HCT116 (cell line): Measurements from ENCODE around the gene NAA60. TPM values are rescaled to one million over a fixed set of nuclear protein-coding genes. Genes with fewer than 3 reads are reported as not detected.

ENCODE experiments used
- ATAC-seq: fragments of 200-7000 bp; cut with Tn5 transposase; 2 replicates; pipeline ENCODE4 v1.9.1; 2020; ENCODE audit warnings: mild to moderate bottlenecking, moderate library complexity
- BruUV-seq: library from RNA; stranded (reverse); fragments of 400-500 nt; replicated peaks from 2 replicates; lab custom pipeline; 2021; lab: Mats Ljungman, UMichigan
- CTCF ChIA-PET: fragments of 300-600 bp; sonication (Branson Sonifier 250); formaldehyde crosslinking; loops from one replicate; lab custom pipeline; 2021; ENCODE audit warnings: antibody characterized with exemption; lab: Charles Lee
- POLR2A ChIA-PET: fragments of 300-600, 350-600 bp; sonication (Branson Sonifier 250); formaldehyde crosslinking; loops from one replicate; lab custom pipeline; 2021; ENCODE audit warnings: antibody characterized with exemption; lab: Charles Lee
- RAD21 ChIA-PET, 2 experiments: fragments of 300-600 bp; sonication (Branson Sonifier 250); formaldehyde crosslinking; loops; one replicate each; lab custom pipeline; 2023; ENCODE audit warnings: low total read pairs in 2 of 2; ENCODE audit not compliant: uncharacterized antibody in 2 of 2, unreplicated experiment in 2 of 2, low non-redundant PET in 1 of 2; lab: Charles Lee
- DNase-seq: peaks from one replicate; pipeline ENCODE4 v3.0.0-alpha.2; 2010; ENCODE audit warnings: low read depth, low spot score
- H2AFZ ChIP-seq: fragments of 200-600 bp; shearing (Covaris generic), sonication (generic); 2 replicates; pipeline ENCODE4 v1.6.1; 2017; ENCODE audit warnings: low read depth, mixed run types, mixed read lengths, antibody characterized with exemption, low read length; ENCODE audit not compliant: poor library complexity, severe bottlenecking
- H3K27ac ChIP-seq: 2 replicates; pipeline ENCODE4 v1.5.1; 2012; ENCODE audit warnings: low read depth, low read length
- H3K27me3 ChIP-seq: fragments of 200-600 bp; sonication (generic); 2 replicates; pipeline ENCODE4 v1.6.1; 2016; ENCODE audit warnings: mixed run types, low read length, mixed read lengths; ENCODE audit not compliant: insufficient read depth
- H3K36me3 ChIP-seq, 2 experiments: fragments of 200-500 bp in 1 of 2; fragments of 200-600 bp in 1 of 2; sonication (Bioruptor generic) in 1 of 2; sonication (generic) in 1 of 2; 2 replicates each; pipeline versions ENCODE4 v1.5.1 to v1.6.1; 2014 to 2016; ENCODE audit warnings: low read length in 2 of 2, inconsistent platforms in 1 of 2, mixed read lengths in 1 of 2, mixed run types in 1 of 2; ENCODE audit not compliant: insufficient read depth in 2 of 2, control insufficient read depth in 1 of 2
- H3K4me1 ChIP-seq, 2 experiments: fragments of 200-600 bp in 1 of 2; sonication (generic) in 1 of 2; 2 replicates each; pipeline versions ENCODE4 v1.5.1 to v1.6.1; 2012 to 2017; ENCODE audit warnings: low read length in 2 of 2, inconsistent platforms in 1 of 2, mild to moderate bottlenecking in 1 of 2, mixed read lengths in 1 of 2, mixed run types in 1 of 2, moderate library complexity in 1 of 2; ENCODE audit not compliant: insufficient read depth in 2 of 2, control insufficient read depth in 1 of 2
- H3K4me2 ChIP-seq: fragments of 200-600 bp; sonication (generic); 2 replicates; pipeline ENCODE4 v1.6.1; 2017; ENCODE audit warnings: mixed run types, low read length, mixed read lengths
- H3K4me3 ChIP-seq, 2 experiments: fragments of 200-600 bp in 1 of 2; sonication (generic) in 1 of 2; replicated peaks in 1 of 2; 2 replicates each; pipeline ENCODE4 v1.5.1; 2011 to 2016; ENCODE audit warnings: low read length in 2 of 2, control low read depth in 1 of 2, low read depth in 1 of 2, mild to moderate bottlenecking in 1 of 2, mixed read lengths in 1 of 2, mixed run types in 1 of 2
- H3K79me2 ChIP-seq: fragments of 200-600 bp; sonication (generic); 2 replicates; pipeline ENCODE4 v1.6.1; 2017; ENCODE audit warnings: mild to moderate bottlenecking, mixed run types, low read length, moderate library complexity, mixed read lengths; ENCODE audit not compliant: insufficient read depth
- H3K9ac ChIP-seq: fragments of 200-600 bp; sonication (generic); 2 replicates; pipeline ENCODE4 v1.6.1; 2016; ENCODE audit warnings: low read length, mixed read lengths
- H3K9me2 ChIP-seq: fragments of 200-600 bp; sonication (generic), shearing (Covaris generic); 2 replicates; pipeline ENCODE4 v1.6.1; 2017; ENCODE audit warnings: mixed run types, mild to moderate bottlenecking, moderate library complexity; ENCODE audit not compliant: insufficient read depth
- H3K9me3 ChIP-seq, 2 experiments: fragments of 200-500 bp in 1 of 2; fragments of 200-600 bp in 1 of 2; sonication (Bioruptor generic) in 1 of 2; sonication (generic) in 1 of 2; 2 replicates each; pipeline ENCODE4 v1.6.1; 2014 to 2017; ENCODE audit warnings: low read length in 2 of 2, mixed read lengths in 2 of 2, inconsistent platforms in 1 of 2, low read depth in 1 of 2, mild to moderate bottlenecking in 1 of 2, mixed run types in 1 of 2, moderate library complexity in 1 of 2; ENCODE audit not compliant: control insufficient read depth in 1 of 2, insufficient read depth in 1 of 2
- H4K20me1 ChIP-seq: fragments of 200-600 bp; sonication (generic), shearing (Covaris generic); 2 replicates; pipeline ENCODE4 v1.6.1; 2017; ENCODE audit warnings: mixed run types, mild to moderate bottlenecking, moderate library complexity; ENCODE audit not compliant: insufficient read depth
- EGR1 ChIP-seq: IDR thresholded peaks from 2 replicates; pipeline ENCODE4 v1.6.1; 2012; ENCODE audit warnings: low read depth
- ELF1 ChIP-seq: IDR thresholded peaks from 2 replicates; pipeline ENCODE4 v1.6.1; 2012; ENCODE audit warnings: low read depth, borderline replicate concordance
- FOSL1 ChIP-seq: IDR thresholded peaks from 2 replicates; pipeline ENCODE4 v1.6.1; 2012; ENCODE audit warnings: low read depth
- JUND ChIP-seq: IDR thresholded peaks from 2 replicates; pipeline ENCODE4 v1.6.1; 2012
- POLR2A ChIP-seq: IDR thresholded peaks from 2 replicates; pipeline ENCODE4 v1.7.0; 2011; ENCODE audit warnings: borderline replicate concordance; ENCODE audit not compliant: insufficient read depth, insufficient read length; ENCODE audit errors: extremely low read depth
- RAD21 ChIP-seq: IDR thresholded peaks from 2 replicates; pipeline ENCODE4 v1.6.1; 2012; ENCODE audit warnings: low read depth, mild to moderate bottlenecking
- SIN3A ChIP-seq: IDR thresholded peaks from 2 replicates; pipeline ENCODE4 v1.6.1; 2012; ENCODE audit warnings: low read depth
- YY1 ChIP-seq: IDR thresholded peaks from 2 replicates; pipeline ENCODE4 v1.6.1; 2011; ENCODE audit warnings: low read length, low read depth, moderate library complexity, mild to moderate bottlenecking; ENCODE audit not compliant: insufficient replicate concordance; ENCODE audit errors: extremely low read depth
- ZFX ChIP-seq: fragments of 450-650 bp; IDR thresholded peaks from 2 replicates; pipeline ENCODE4 v1.6.1; 2017
- ZNF274 ChIP-seq: fragments of 200-500 bp; sonication (Bioruptor generic); IDR thresholded peaks from 2 replicates; pipeline ENCODE4 v1.6.1; 2014; ENCODE audit warnings: mild to moderate bottlenecking, low read depth, low read length, inconsistent platforms
- intact Hi-C: fragments of 100-400 bp; cut with micrococcal nuclease; formaldehyde crosslinking; loops from 2 replicates; pipeline ENCODE4 v1.10.0; 2022
- total RNA-seq: library from RNA; stranded (reverse); gene quantifications from one replicate; pipeline ENCODE4 v1.2.1, GENCODE V29; 2021; ENCODE audit not compliant: unreplicated experiment
- TF ChIP-seq, protein P1 (sequence below), 3 experiments: fragments of 200-600 bp in 1 of 3; sonication (generic) in 1 of 3; IDR thresholded peaks in 2 of 3; conservative IDR thresholded peaks in 1 of 3; 2 replicates each; pipeline ENCODE4 v1.5.1; 2012 to 2017; ENCODE audit warnings: low read depth in 2 of 3, low read length in 2 of 3, antibody characterized with exemption in 1 of 3, borderline replicate concordance in 1 of 3, control low read depth in 1 of 3, mild to moderate bottlenecking in 1 of 3, mixed read lengths in 1 of 3, mixed run types in 1 of 3, moderate library complexity in 1 of 3; ENCODE audit not compliant: insufficient read depth in 1 of 3
- TF ChIP-seq, protein P2 (sequence below): IDR thresholded peaks from 2 replicates; pipeline ENCODE4 v1.6.1; 2012
- TF ChIP-seq, protein P3 (sequence below): IDR thresholded peaks from 2 replicates; pipeline ENCODE4 v1.6.1; 2011; ENCODE audit warnings: mild to moderate bottlenecking, low read length, moderate library complexity; ENCODE audit not compliant: insufficient replicate concordance; ENCODE audit errors: extremely low read depth

NAA60 gene
- total RNA-seq, 1 experiment from 2014 or later: 32.2 TPM

DNA sequence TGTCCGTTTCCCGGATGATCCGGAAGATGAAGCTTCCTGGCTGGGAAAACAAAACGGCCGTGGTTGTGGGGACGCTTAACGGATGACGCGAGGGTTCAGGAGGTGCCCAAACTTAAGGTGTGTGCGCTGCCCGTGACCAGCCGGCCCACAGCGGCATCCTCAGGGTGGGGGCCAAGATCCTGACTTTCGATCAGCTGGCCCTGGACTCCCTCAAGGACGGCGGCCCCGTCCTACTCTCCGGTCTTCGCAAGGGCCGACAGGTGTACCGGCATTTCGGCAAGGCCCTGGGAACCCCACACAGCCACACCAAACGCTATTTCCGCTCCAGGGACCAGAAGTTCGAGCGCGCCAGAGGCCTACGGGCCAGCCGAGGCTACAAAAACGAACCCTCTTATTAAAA is 52.9 kb downstream of the NAA60 start:
- Histone ChIP-seq H3K27me3 (no peaks in the 10 kb centered on the region), H3K9me2 (no peaks in the 10 kb centered on the region), H3K79me2 (peaks cover 5% of the 10 kb centered on the region; the same call in 1 of the 2 replicates), H3K9ac (no peak overlapping the region), H3K9me3 (no peaks in the 10 kb centered on the region), H3K4me2 (no peak overlapping the region), H2AFZ (no peak overlapping the region), H3K4me3 (no peak overlapping the region), H3K36me3 (no peaks in the 10 kb centered on the region), H4K20me1 (no peaks in the 10 kb centered on the region), H3K27ac (no peak overlapping the region), H3K4me1 (peaks cover 0 to 4% of the 10 kb centered on the region in 2 experiments; a peak in 1 of 4 replicates)
- ATAC-seq: no peak
- no peak for DNase-seq
- BruUV-seq: no TSS peak
- intact Hi-C loops: no loop called here
- POLR2A ChIA-PET: interaction anchor here (0.7 kb wide), 1 partner anchor 39 kb away, joined by 3 read pairs; no protein-coding TSS in a partner anchor
- CTCF ChIA-PET: no interaction called here
- RAD21 ChIA-PET: no interaction called here
- TF ChIP-seq SIN3A (no peak), ZNF274 (no peak), POLR2A (no peak), RAD21 (no peak), ZFX (no peak), YY1 (no peak), FOSL1 (no peak)
- TF ChIP-seq, protein P1, sequence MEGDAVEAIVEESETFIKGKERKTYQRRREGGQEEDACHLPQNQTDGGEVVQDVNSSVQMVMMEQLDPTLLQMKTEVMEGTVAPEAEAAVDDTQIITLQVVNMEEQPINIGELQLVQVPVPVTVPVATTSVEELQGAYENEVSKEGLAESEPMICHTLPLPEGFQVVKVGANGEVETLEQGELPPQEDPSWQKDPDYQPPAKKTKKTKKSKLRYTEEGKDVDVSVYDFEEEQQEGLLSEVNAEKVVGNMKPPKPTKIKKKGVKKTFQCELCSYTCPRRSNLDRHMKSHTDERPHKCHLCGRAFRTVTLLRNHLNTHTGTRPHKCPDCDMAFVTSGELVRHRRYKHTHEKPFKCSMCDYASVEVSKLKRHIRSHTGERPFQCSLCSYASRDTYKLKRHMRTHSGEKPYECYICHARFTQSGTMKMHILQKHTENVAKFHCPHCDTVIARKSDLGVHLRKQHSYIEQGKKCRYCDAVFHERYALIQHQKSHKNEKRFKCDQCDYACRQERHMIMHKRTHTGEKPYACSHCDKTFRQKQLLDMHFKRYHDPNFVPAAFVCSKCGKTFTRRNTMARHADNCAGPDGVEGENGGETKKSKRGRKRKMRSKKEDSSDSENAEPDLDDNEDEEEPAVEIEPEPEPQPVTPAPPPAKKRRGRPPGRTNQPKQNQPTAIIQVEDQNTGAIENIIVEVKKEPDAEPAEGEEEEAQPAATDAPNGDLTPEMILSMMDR (IDR thresholded peaks at IDR 0.05 in 2 of 3, conservative IDR thresholded peaks at IDR 0.05 in 1 of 3; ENCODE audit: borderline replicate concordance in 1 of 3, insufficient read depth in 1 of 3, low read depth in 2 of 3, low read length in 2 of 3): no peak

DNA sequence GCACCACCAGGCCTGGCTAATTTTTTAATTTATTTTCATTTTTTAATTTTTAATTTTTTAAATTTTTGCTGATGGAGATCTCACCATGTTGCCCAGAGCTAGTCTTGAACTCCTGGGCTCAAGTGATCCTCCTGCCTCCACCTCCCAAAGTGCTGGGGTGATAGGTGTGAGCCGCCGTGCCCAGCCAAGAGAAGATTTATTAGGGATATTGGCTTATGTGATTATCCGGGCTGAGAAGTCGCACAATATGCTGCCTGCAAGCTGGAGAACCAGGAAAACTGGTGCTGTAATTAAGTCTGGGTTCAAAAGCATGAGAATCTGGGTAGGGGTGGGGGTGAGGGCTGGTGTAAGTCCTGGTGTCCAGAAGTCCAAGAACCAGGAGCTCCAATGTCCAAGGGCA is 54.3 kb downstream of the NAA60 start:
- Histone ChIP-seq H3K9me3 (no peaks in the 10 kb centered on the region), H4K20me1 (no peaks in the 10 kb centered on the region), H3K27me3 (no peaks in the 10 kb centered on the region), H3K4me3 (no peak overlapping the region), H2AFZ (no peak overlapping the region), H3K9ac (no peak overlapping the region), H3K79me2 (peaks cover 14% of the 10 kb centered on the region; the same call in 1 of the 2 replicates), H3K4me1 (peaks cover 9 to 16% of the 10 kb centered on the region in 2 experiments; a peak in 3 of 4 replicates), H3K27ac (no peak overlapping the region), H3K4me2 (no peak overlapping the region), H3K36me3 (no peaks in the 10 kb centered on the region), H3K9me2 (no peaks in the 10 kb centered on the region)
- ChIA-PET RAD21 (no interaction called here), CTCF (no interaction called here), POLR2A (no interaction called here)
- intact Hi-C loops: no loop called here
- ATAC-seq: no peak
- DNase-seq: no peak
- BruUV-seq: no TSS peak
- TF ChIP-seq JUND (no peak), YY1 (no peak), ELF1 (no peak), SIN3A (no peak), EGR1 (no peak)
- TF ChIP-seq, protein P2, sequence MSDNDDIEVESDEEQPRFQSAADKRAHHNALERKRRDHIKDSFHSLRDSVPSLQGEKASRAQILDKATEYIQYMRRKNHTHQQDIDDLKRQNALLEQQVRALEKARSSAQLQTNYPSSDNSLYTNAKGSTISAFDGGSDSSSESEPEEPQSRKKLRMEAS: no peak
- TF ChIP-seq, protein P1 (IDR thresholded peaks at IDR 0.05 in 2 of 3, conservative IDR thresholded peaks at IDR 0.05 in 1 of 3; ENCODE audit: borderline replicate concordance in 1 of 3, insufficient read depth in 1 of 3, low read depth in 2 of 3, low read length in 2 of 3): no peak
- TF ChIP-seq, protein P3, sequence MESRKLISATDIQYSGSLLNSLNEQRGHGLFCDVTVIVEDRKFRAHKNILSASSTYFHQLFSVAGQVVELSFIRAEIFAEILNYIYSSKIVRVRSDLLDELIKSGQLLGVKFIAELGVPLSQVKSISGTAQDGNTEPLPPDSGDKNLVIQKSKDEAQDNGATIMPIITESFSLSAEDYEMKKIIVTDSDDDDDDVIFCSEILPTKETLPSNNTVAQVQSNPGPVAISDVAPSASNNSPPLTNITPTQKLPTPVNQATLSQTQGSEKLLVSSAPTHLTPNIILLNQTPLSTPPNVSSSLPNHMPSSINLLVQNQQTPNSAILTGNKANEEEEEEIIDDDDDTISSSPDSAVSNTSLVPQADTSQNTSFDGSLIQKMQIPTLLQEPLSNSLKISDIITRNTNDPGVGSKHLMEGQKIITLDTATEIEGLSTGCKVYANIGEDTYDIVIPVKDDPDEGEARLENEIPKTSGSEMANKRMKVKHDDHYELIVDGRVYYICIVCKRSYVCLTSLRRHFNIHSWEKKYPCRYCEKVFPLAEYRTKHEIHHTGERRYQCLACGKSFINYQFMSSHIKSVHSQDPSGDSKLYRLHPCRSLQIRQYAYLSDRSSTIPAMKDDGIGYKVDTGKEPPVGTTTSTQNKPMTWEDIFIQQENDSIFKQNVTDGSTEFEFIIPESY: no peak
